Activated CD4-positive, alpha-beta T cell treated with anti-CD3 and anti-CD28 coated beads for 1 hour (primary cell): ENCODE results near the gene GALNT14.

Experiments used
- DNase-seq: peaks from one replicate; pipeline ENCODE4 v3.0.0-alpha.2; 2020

GALNT14 gene

GRCh38 chr2:31132786-31133185 lies 5.5 kb downstream of the GALNT14 start:
- DNase-seq: no peak

- no peak for DNase-seq
Measured at GRCh38 chr2:31131871-31132270, 6.4 kb downstream of the GALNT14 start.

- no peak for DNase-seq
Measured at GRCh38 chr2:31129375-31130171, 8.7 kb downstream of the GALNT14 start.

GRCh38 chr2:31127931-31128330 lies 10.3 kb downstream of the GALNT14 start:
- DNase-seq: no peak

GRCh38 chr2:31125918-31126695 lies 12.1 kb downstream of the GALNT14 start:
- DNase-seq: no peak

GRCh38 chr2:31124904-31125303 lies 13.3 kb downstream of the GALNT14 start:
- DNase-seq: no peak

GRCh38 chr2:31122133-31122532 lies 16.1 kb downstream of the GALNT14 start:
- no peak for DNase-seq

GRCh38 chr2:31113765-31114164 lies 24.5 kb downstream of the GALNT14 start:
- no peak for DNase-seq

- no peak for DNase-seq
Measured at GRCh38 chr2:31112544-31112943, 25.7 kb downstream of the GALNT14 start.

- no peak for DNase-seq
Measured at GRCh38 chr2:31110998-31111397, 27.2 kb downstream of the GALNT14 start.

- DNase-seq: no peak
Measured at GRCh38 chr2:31110431-31110830, 27.8 kb downstream of the GALNT14 start.

GRCh38 chr2:31109633-31110192 lies 28.5 kb downstream of the GALNT14 start:
- DNase-seq: no peak

GRCh38 chr2:31108561-31109286 lies 29.5 kb downstream of the GALNT14 start:
- no peak for DNase-seq

GRCh38 chr2:31107591-31108300 lies 30.5 kb downstream of the GALNT14 start:
- DNase-seq: no peak

- DNase-seq: no peak
Measured at GRCh38 chr2:31101701-31102100, 36.5 kb downstream of the GALNT14 start.

GRCh38 chr2:31097962-31098613 lies 40.2 kb downstream of the GALNT14 start:
- no peak for DNase-seq

GRCh38 chr2:31090188-31090587 lies 48.1 kb downstream of the GALNT14 start:
- no peak for DNase-seq

- no peak for DNase-seq
Measured at GRCh38 chr2:31089645-31090044, 48.6 kb downstream of the GALNT14 start.

GRCh38 chr2:31088504-31089195 lies 49.6 kb downstream of the GALNT14 start:
- no peak for DNase-seq

- no peak for DNase-seq
Measured at GRCh38 chr2:31087491-31087890, 50.7 kb downstream of the GALNT14 start.

- no peak for DNase-seq
Measured at GRCh38 chr2:31086590-31086989, 51.6 kb downstream of the GALNT14 start.
